ENCODE results near the gene TRIM56.

GRCh38 chr7:101084865-101085161, 468 bp upstream of the TRIM56 start:
- TF ChIP-seq CTCF (IDR thresholded peaks at IDR 0.05): no peak
- no peak for TF ChIP-seq EZH2 (IDR thresholded peaks at IDR 0.05)
- TF ChIP-seq EZH2phosphoT487 (IDR thresholded peaks at IDR 0.05): no peak
